Spleen (tissue), 7 donors: Measurements from ENCODE around the gene PLCB1.

Source experiments
- POLR2A ChIP-seq, 3 donors: fragments of 450-650 bp; IDR thresholded peaks; one replicate each; pipeline ENCODE4 v1.5.1; 2017; ENCODE audit warnings: antibody characterized with exemption in 3 of 3, mild to moderate bottlenecking in 1 of 3
- POLR2AphosphoS5 ChIP-seq, 3 donors: sonication (generic); formaldehyde crosslinking; IDR thresholded peaks; one replicate each; pipeline ENCODE4 v1.5.1; 2017; ENCODE audit warnings: antibody characterized with exemption in 3 of 3
- TF ChIP-seq, protein P1 (sequence below), 11 experiments: fragments of 200-600 bp in 7 of 11; fragments of 450-650 bp in 4 of 11; sonication (generic) in 4 of 11; IDR thresholded peaks in 8 of 11; conservative IDR thresholded peaks in 3 of 11; 1 replicate in 7 of 11; 2 replicates in 4 of 11; pipeline versions ENCODE4 v1.4.0 to v1.8.0; 2016 to 2021; ENCODE audit warnings: antibody characterized with exemption in 11 of 11, inconsistent platforms in 4 of 11, mild to moderate bottlenecking in 1 of 11
- donor health status: DM: no; HTN: no; CAD: no; lungs with moderate emphysema.
- donor health status: DM: no; HTN: no; CAD: no.
- donor health status: DM: no; HTN: no; CAD: no.

GRCh38 chr20:8118760-8119159, 13.3 kb upstream of the PLCB1 start:
- TF ChIP-seq, protein P1, sequence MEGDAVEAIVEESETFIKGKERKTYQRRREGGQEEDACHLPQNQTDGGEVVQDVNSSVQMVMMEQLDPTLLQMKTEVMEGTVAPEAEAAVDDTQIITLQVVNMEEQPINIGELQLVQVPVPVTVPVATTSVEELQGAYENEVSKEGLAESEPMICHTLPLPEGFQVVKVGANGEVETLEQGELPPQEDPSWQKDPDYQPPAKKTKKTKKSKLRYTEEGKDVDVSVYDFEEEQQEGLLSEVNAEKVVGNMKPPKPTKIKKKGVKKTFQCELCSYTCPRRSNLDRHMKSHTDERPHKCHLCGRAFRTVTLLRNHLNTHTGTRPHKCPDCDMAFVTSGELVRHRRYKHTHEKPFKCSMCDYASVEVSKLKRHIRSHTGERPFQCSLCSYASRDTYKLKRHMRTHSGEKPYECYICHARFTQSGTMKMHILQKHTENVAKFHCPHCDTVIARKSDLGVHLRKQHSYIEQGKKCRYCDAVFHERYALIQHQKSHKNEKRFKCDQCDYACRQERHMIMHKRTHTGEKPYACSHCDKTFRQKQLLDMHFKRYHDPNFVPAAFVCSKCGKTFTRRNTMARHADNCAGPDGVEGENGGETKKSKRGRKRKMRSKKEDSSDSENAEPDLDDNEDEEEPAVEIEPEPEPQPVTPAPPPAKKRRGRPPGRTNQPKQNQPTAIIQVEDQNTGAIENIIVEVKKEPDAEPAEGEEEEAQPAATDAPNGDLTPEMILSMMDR (IDR thresholded peaks at IDR 0.05 in 8 of 11, conservative IDR thresholded peaks at IDR 0.05 in 3 of 11) = no peak
- TF ChIP-seq POLR2A (IDR thresholded peaks at IDR 0.05) = no peak
- no peak for TF ChIP-seq POLR2AphosphoS5 (IDR thresholded peaks at IDR 0.05)
